Esophagus muscularis mucosa (tissue), 3 donors: ENCODE measurements around the gene ENTR1.

Experiments used
- POLR2A ChIP-seq: fragments of 450-650 bp; IDR thresholded peaks from one replicate; pipeline ENCODE4 v1.6.1; 2017; ENCODE audit warnings: antibody characterized with exemption, moderate library complexity, mild to moderate bottlenecking, low read depth
- POLR2AphosphoS5 ChIP-seq, 2 donors: sonication (generic); formaldehyde crosslinking; IDR thresholded peaks; one replicate each; pipeline ENCODE4 v1.6.1; 2017; ENCODE audit warnings: antibody characterized with exemption in 2 of 2
- TF ChIP-seq, protein P1 (sequence below), 3 experiments: fragments of 200-600 bp in 2 of 3; fragments of 450-650 bp in 1 of 3; sonication (generic) in 2 of 3; IDR thresholded peaks; one replicate each; pipeline ENCODE4 v1.5.1; 2017 to 2019; ENCODE audit warnings: antibody characterized with exemption in 3 of 3, mild to moderate bottlenecking in 2 of 3, moderate library complexity in 1 of 3

DNA sequence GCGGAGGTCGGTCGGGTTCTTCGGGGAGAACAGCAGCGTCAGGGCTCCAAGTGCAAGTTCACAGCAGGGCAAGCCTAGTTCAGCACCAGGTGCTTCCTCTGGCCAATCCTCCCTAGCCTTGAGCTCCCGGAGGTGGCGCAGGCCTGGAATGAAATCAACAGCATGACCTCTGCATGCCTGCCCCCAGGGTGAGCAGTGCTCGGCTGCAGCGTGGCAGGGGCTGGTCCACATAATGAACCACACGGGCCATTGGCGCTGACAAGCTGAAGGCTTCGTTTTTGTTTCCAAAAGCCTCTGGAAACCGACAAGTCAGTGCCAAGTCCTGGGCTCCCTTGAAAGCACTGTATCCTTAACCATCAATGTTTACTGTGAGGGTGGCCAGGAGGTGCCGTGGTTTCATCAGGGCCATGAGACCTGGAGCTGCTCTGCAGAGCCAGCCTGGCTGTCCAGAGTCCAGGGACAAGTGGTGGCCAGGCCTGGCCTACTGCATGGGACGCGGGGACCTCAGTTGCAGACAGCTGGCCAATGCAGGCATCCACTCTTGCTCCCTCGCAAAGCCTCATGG, 31.3 kb upstream of the ENTR1 start:
- TF ChIP-seq POLR2AphosphoS5 (IDR thresholded peaks at IDR 0.05) (no peak), POLR2A (no peak)
- TF ChIP-seq, protein P1, sequence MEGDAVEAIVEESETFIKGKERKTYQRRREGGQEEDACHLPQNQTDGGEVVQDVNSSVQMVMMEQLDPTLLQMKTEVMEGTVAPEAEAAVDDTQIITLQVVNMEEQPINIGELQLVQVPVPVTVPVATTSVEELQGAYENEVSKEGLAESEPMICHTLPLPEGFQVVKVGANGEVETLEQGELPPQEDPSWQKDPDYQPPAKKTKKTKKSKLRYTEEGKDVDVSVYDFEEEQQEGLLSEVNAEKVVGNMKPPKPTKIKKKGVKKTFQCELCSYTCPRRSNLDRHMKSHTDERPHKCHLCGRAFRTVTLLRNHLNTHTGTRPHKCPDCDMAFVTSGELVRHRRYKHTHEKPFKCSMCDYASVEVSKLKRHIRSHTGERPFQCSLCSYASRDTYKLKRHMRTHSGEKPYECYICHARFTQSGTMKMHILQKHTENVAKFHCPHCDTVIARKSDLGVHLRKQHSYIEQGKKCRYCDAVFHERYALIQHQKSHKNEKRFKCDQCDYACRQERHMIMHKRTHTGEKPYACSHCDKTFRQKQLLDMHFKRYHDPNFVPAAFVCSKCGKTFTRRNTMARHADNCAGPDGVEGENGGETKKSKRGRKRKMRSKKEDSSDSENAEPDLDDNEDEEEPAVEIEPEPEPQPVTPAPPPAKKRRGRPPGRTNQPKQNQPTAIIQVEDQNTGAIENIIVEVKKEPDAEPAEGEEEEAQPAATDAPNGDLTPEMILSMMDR (IDR thresholded peaks at IDR 0.05): no peak
